ENCODE data around the gene VWA8. TPM values are rescaled to one million over a fixed set of nuclear protein-coding genes. Genes with fewer than 3 reads are reported as not detected.

Gene VWA8
- total and polyA plus RNA-seq, 2 of the 8 experiments (the other 6 are each of a cell fraction or from before 2014, with no cell fraction given), result 5.9 to 19.6 TPM

DNA sequence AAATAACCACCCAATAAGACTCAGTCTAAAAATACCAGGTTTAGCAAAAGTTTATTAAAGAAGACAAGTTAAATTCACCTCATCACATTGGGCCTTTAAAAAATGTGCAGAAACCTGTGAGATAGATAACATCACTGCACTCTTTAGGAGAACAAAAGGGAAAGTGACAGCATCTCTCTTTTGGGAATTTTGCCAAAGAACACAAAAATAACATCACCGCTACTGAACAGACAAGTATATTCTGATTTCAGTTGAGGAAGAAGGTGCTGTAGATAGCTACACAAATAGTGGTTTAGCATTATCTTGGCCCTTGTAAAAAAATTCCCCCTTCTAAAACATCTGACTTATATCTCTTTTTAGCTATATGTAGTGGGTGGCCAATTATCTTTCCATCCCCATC is 244.7 kb downstream of the VWA8 start (continued):
- no peak for TF ChIP-seq SRF (IDR thresholded peaks at IDR 0.05; ENCODE audit: low read depth, low read length)
- TF ChIP-seq POU5F1 (IDR thresholded peaks at IDR 0.05; ENCODE audit: low read depth, low read length), result no peak
